ENCODE measurements around the gene SLC22A23. TPM values are rescaled to one million over a fixed set of nuclear protein-coding genes. Genes with fewer than 3 reads are reported as not detected.

Gene SLC22A23
- total RNA-seq, 2 donors from 2014 or later, result 85.7 to 89.5 TPM

DNA sequence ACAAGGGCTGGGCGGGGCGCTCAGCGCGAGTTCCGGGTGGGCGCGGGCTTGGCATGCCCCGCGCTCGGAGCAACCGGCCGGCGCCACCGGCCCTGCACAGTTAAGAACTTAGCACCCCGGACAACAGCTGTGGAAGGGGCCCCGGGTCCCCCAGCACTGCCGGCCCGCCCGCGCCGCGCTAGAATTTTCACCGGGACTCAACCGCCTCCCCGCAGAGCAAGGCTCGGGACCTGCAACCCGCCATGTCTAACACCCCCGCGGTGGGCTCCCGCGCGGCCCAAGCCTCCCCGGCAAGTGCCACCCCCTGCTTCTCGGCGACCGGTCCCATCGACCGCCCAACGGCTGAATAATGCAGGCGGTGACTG, 203.3 kb downstream of the SLC22A23 start:
- DNase-seq, result no peak
- H3K27ac ChIP-seq, result no peak overlapping the region
- H3K4me1 ChIP-seq, result no peaks in the 10 kb centered on the region
- H3K4me3 ChIP-seq, result no peak overlapping the region
- TF ChIP-seq, protein P1, sequence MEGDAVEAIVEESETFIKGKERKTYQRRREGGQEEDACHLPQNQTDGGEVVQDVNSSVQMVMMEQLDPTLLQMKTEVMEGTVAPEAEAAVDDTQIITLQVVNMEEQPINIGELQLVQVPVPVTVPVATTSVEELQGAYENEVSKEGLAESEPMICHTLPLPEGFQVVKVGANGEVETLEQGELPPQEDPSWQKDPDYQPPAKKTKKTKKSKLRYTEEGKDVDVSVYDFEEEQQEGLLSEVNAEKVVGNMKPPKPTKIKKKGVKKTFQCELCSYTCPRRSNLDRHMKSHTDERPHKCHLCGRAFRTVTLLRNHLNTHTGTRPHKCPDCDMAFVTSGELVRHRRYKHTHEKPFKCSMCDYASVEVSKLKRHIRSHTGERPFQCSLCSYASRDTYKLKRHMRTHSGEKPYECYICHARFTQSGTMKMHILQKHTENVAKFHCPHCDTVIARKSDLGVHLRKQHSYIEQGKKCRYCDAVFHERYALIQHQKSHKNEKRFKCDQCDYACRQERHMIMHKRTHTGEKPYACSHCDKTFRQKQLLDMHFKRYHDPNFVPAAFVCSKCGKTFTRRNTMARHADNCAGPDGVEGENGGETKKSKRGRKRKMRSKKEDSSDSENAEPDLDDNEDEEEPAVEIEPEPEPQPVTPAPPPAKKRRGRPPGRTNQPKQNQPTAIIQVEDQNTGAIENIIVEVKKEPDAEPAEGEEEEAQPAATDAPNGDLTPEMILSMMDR (IDR thresholded peaks at IDR 0.05), result no peak
- no peaks in the 10 kb centered on the region for H3K36me3 ChIP-seq
- intact Hi-C loops (cut with DNase I), result no loop called here
- no peaks in the 10 kb centered on the region for H3K9me3 ChIP-seq
- H3K27me3 ChIP-seq, result peaks cover 5% of the 10 kb centered on the region
- no peak overlapping the region for H3K9ac ChIP-seq (ENCODE audit: low read depth in 2 of 2, low read length in 2 of 2)

DNA sequence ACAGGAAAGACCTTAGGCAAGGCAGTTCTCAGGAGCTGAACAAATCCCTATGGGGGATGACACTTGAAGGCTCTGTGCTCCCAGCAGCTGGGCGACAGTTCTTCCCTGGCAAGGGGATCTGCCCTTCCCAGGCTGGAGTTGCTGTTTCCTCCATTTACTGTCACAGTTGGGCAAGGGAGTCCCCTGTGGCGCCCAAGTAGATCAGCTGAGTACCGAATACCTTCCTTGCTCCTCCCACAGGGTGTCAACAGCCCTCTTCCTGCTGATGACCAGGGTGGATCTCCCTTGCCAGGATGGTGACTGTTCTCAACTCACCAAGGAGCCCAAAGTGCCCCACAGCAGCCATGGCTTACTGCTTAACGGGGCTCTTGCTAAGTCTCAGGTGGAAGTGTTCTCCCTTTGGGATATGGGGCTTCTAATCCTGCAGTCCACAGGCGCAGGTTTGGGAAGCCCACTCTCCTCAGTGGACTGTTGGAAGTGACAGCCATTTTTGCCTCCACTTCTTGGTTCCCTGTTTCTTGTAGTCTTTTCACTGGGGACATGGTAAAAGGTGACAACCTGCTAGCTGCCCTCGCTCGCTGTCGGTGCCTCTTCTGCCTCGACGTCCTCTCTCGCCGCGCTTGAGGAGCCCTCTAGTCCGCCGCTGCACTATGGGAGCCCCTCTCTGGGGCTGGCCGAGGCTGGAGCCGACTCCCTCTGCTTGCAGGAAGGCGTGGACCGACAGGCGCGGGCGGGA, 203.8 kb downstream of the SLC22A23 start:
- Histone ChIP-seq H3K9ac (ENCODE audit: low read depth in 2 of 2, low read length in 2 of 2) (no peak overlapping the region), H3K36me3 (no peaks in the 10 kb centered on the region), H3K27ac (no peak overlapping the region), H3K27me3 (peaks cover 5% of the 10 kb centered on the region), H3K9me3 (no peaks in the 10 kb centered on the region), H3K4me3 (no peak overlapping the region), H3K4me1 (no peaks in the 10 kb centered on the region)
- no peak for DNase-seq
- TF ChIP-seq, protein P1 (IDR thresholded peaks at IDR 0.05), result no peak
- intact Hi-C loops (cut with DNase I), result no loop called here

DNA sequence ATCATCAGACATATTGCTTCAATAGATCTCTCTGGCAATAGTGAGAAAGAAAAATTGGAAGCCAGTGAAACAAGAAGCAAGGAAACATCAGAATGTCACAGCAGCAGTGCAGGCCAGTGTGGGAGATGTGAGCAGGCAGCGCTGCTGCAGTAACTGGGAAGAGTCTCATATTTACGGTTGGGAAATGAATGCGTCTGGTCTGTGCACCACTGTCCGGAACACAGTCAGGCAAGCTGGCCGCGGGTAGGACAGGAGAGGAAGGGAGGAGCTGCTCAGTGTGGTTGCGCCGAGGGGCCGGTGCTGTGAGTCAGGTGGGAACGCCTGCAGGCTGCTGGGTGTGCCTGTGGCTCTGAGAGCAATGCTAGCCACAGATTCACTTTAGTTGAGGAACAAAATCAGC, 204.5 kb downstream of the SLC22A23 start:
- Histone ChIP-seq H3K4me1 (no peaks in the 10 kb centered on the region), H3K9me3 (no peaks in the 10 kb centered on the region), H3K36me3 (no peaks in the 10 kb centered on the region), H3K27me3 (peaks cover 5% of the 10 kb centered on the region), H3K4me3 (no peak overlapping the region), H3K9ac (ENCODE audit: low read depth in 2 of 2, low read length in 2 of 2) (no peak overlapping the region), H3K27ac (no peak overlapping the region)
- intact Hi-C loops (cut with DNase I), result no loop called here
- DNase-seq, result no peak
- TF ChIP-seq, protein P1 (IDR thresholded peaks at IDR 0.05), result no peak

DNA sequence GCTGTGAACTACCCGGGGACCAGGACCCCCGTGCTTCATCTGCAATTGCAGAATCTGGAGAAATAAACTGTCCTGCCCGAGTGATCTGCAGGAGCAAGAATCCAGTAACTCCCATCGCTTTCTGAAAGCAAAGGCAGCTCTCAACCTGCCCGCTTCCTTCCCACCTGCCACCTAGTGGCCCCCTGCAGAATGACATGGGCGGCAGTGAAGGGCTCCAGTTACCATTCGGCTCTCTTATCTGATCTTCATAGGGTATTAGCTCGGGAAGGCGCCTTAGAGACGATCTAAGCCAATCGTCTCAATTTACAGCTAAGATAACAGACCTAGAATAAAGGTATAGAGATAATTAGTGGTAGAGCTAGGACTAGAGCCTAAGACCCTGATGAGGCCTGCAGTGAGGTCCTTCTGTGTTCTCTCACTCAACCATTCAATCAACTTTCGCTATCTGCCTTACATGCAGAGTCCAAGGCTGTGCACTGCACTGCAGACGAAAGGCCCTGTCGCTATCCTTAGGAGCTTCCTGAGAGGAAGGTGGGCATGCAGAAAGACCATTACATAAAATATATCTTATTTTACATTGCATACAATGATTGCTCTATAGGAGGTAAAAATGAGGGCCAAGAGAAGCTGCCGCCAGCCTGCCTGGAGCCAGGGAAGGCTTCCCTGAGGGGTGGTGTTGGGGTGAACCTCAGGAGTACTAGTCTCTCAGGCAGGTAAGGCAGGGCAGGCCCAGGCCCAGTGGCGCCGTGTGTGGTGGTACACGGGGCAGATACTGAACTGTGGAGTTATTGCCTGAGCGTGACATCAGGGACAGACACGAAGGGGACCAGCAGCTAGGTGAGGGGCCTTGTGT, 205.2 kb downstream of the SLC22A23 start:
- no peak overlapping the region for H3K4me3 ChIP-seq
- peak; percentile 93 for DNase-seq
- intact Hi-C loops (cut with DNase I), result loop anchor here (2.0 kb wide), 1 partner anchor 125 kb away; no protein-coding TSS in a partner anchor
- H3K27ac ChIP-seq, result no peak overlapping the region
- peaks cover 5% of the 10 kb centered on the region for H3K27me3 ChIP-seq
- H3K9ac ChIP-seq (ENCODE audit: low read depth in 2 of 2, low read length in 2 of 2), result no peak overlapping the region
- no peaks in the 10 kb centered on the region for H3K36me3 ChIP-seq
- no peaks in the 10 kb centered on the region for H3K9me3 ChIP-seq
- TF ChIP-seq, protein P1 (IDR thresholded peaks at IDR 0.05), result peak; percentile 96
- no peaks in the 10 kb centered on the region for H3K4me1 ChIP-seq

DNA sequence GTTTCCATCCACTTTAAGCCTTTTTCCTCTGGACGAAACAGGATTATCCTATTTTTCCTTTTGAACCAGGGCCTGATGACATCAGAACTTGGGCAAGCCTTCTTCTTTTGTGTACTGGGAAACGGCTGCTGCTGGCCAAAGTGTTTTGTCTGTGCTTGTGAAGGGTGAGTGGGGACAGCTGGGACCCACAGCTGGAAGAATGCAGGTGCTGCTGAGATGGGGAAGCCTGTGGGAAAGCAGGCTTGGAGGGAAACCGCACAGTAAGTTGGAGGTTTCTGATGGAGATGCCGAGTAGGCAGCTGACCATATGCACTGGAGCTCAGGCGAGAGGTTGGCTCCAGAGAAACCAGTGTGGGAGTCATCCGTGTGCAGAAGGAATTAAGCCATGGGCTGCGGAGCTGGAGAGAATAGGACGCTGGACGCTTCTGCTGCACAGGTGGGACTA, 206.6 kb downstream of the SLC22A23 start:
- Histone ChIP-seq H3K4me3 (no peak overlapping the region), H3K9me3 (no peaks in the 10 kb centered on the region), H3K36me3 (no peaks in the 10 kb centered on the region), H3K27me3 (peaks cover 5% of the 10 kb centered on the region), H3K27ac (no peak overlapping the region), H3K4me1 (no peaks in the 10 kb centered on the region), H3K9ac (ENCODE audit: low read depth in 2 of 2, low read length in 2 of 2) (no peak overlapping the region)
- intact Hi-C loops (cut with DNase I), result loop anchor here (2.0 kb wide), 1 partner anchor 123 kb away; no protein-coding TSS in a partner anchor
- TF ChIP-seq, protein P1 (IDR thresholded peaks at IDR 0.05), result no peak
- no peak for DNase-seq

Measured in colonic mucosa (tissue), 4 donors.